HG03575 (cell line): Measurements from ENCODE around the gene RASL10B.

Experiments used
- ATAC-seq: cut with Tn5 transposase; IDR thresholded peaks from one replicate; pipeline ENCODE4 v1.9.1; 2021; ENCODE audit not compliant: unreplicated experiment, insufficient number of reproducible peaks, low FRiP score; ENCODE audit errors: extremely low read depth

Gene RASL10B

DNA sequence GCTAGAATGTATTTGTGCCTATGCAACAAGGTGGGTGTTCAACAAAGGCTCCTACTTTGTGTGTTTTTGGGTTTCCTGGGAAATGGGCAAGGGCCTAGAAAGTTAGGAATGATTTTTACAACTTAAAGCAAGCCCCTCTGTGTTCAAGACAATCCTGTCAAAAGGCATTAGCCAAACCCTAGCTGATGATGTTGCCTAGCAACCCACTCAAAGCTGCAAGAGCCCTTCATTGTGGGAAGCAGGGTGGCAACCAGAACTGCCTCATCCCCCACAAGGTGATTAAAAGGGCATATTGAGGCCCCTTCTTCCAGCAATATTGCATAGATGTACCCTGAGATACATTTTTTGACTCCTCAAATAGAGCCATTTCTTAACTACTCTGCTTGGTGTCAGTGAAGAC, 16.0 kb upstream of the RASL10B start:
- ATAC-seq, result no peak

DNA sequence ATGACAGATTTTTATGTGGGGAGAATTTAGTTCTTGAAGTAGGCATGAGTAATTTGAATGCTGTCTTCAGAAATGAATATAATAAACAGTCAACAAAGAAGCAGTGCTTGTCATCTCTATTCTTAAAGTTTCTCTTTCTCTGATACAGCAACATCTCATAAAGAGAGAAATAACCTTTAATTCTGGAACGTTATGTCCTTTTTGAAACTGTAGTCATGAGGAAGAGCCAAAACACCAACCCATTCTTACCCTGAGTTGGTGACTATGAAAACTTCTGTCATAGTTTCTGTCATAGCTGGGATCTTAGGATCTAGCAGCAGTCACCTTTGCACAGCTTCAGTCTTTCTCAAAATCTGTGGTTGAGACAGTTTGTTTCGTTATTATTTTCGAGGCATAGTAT, 15.3 kb upstream of the RASL10B start:
- ATAC-seq, result no peak

DNA sequence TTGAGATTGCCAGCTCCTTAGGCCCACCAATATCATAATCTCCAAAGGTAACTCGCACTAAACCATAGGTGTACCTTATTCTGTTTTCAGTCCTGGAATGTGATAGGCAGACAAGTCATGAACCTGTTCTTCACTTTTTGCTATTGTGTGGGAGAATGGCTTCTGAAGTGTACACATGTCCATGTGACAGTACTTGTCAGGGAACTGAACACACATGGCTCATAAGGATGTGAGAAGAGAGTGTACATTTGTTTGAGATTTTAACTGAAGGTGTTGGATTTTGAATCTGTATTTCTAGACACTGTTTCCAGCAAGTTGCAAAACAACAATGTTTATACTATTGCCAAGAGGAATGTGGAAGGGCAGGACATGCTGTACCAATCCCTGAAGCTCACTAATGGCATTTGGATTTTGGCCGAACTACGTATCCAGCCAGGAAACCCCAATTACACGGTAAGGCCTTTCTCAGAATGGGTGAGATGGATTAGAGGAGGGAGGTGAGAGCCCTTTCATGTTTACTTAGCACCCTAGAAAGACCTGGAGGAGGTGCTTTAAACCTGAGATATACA, 14.5 kb upstream of the RASL10B start:
- ATAC-seq, result no peak

DNA sequence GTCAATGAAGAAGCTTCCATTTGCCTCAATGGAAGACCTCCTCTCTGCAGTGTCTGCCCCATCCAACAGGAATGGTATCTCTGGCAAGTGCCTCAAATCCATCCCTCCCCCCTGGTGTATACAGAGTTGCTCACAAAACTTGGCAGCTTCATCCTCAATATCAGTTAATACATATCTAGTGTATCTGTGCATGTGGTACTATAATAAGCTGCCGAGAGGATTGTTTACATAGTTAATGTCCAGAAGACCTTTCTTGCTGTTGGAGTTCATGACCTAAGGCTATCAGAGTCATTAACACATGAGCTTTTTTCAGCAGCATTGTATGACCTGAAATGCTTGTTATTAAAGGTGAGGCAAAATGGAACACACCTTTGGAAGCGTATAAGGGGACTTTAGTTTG, 14.0 kb upstream of the RASL10B start:
- no peak for ATAC-seq

DNA sequence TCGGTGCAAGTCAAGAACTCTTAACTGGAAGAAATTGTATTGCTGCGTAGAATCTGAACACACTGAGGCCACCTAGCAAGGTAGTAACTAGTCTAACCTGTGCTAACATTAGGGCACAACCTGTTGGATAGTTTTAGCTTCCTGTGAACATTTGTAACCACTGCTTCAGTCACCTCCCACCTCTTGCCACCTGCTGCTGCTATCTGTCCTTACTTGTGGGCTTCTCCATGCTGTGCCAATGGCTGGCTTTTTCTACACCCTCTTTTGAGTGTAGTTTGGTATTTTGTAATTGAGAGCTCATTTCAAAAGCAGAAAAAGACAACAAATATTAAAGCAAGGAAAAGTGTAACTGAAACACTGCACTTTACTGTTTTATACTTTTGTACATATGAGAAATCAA, 7.7 kb upstream of the RASL10B start:
- no peak for ATAC-seq

DNA sequence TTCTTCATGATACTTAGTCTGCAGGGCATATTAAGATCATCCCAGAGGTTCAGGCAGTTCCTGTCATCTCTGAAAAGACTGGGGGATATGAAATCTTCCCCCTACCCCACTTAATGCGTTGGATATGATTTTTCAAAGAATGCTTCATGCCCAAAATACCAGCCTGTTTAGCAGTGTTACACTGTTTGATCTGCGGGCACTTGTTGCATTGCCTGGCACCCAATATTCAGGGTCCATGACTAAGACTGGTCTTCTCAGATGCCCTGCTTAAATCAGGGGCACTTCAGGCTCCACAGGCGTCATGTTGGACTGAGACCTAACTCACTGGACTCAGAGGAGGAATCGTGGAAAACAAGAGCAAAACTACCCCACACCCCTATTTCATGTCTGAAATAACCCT, 6.4 kb upstream of the RASL10B start:
- no peak for ATAC-seq

DNA sequence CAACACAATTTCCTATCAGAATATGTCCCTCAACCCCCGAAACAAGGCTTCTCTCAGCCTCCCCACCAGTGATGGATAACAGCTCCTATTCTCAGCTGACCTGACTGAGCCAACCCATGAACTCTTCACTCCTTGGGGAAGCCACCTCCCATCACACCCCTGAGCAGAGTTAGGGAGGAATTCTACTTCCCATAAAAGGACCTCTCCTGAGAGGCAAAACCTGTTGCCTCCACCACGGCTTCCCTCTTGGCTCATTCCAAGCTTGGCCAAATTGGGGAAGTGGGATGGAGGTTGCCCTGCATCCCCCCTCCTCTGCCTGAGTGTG, 5.7 kb upstream of the RASL10B start:
- no peak for ATAC-seq

DNA sequence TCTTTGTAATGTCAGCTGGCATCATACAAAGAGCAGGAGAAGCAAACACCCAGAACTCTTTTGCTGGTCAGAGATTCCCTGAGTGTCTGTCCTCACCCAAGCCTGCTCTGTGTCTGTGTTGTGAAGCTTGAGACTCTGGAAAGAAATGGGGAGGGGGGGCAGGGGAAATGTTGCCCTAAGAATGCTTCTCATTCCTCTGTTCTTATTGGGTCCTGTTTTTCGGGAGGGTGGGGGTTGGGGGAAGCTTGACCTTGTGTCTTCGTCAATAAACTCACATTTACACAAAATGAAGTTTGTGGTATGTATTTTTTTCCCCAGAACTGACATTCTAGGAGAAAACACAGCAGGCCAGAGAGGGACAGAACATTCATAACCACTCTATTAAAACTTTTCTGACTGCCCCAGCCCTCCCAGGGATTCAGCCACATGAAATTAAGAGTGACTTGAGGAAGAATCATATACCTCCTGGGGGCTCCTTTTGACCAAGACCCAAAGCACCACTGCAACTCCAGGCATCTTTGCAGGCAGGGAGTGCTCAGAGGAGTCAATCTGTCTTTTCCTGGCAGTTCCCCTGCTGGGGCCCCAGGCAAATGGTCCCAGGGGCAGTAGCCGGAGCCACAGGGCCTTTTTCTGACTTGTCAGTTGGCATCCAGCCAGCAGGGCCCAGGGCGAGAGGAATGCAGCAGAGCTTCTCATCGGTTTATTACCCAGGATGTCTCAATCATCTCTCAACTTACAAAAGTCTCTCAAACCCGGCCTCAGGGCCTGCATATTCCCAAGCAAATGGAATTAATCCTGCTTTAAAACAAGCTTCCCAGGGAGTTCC, 5.1 kb upstream of the RASL10B start:
- ATAC-seq, result no peak

DNA sequence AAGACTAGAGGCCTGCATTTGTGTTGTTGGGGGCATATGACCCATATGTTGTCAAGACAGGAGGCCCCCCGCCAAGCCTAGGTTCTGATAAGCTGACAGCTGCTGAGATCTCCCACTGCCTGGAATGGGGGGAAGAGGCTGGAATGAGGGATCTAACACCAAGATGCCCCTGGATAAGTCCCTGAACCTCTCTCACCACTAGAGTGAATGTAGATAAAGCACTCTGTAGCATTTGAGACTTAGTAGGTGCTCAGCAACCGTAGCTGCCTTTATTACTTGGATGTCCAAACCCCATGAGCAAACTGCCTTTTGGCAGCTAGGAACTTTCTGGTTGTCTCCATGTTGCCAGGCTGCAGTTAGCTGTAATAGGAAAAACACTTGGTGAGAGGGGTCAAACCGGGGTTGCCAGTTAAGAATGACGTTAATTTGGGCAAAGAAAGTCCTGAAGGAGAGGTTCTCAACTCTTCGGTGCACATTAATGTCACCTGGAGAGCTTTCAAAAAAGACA, 4.4 kb upstream of the RASL10B start:
- no peak for ATAC-seq

DNA sequence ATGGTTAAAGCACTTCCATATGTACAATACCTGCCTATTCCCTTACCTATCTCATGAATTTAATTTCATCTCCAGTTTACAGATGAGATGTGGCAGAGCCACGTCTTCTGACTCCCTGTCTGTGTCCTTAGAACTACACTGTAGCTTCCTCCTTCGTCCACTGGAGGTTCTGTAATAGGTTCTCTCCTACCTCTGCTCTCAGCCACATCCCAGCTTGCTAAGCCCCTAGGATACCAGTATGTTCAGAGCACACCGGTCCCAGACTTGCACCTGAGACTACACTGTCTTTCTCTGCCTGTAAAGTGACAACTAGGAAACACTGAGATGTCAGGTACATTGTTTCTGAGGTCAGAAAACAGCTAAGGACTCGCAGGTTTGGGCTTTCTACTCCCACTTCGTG, 3.8 kb upstream of the RASL10B start:
- no peak for ATAC-seq

DNA sequence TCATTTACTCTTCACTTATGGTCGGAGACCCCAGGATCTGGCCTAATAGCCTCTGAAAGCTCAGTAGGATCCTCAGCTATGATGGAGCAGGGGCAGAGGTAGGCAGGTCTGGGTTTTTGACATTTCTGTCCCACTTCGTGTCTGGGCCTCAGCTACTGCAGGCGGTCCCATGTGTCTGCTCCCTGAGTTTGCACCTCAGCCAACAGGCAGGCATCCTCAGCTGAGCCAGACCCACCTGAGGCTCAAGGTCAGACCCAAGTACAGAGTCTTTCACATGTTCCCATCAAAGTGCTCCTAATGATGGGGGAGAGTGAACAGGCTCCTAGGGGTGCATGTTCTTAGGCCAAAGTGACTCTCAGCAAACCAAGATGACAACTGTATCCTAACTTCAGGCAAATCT, 2.9 kb upstream of the RASL10B start:
- no peak for ATAC-seq

DNA sequence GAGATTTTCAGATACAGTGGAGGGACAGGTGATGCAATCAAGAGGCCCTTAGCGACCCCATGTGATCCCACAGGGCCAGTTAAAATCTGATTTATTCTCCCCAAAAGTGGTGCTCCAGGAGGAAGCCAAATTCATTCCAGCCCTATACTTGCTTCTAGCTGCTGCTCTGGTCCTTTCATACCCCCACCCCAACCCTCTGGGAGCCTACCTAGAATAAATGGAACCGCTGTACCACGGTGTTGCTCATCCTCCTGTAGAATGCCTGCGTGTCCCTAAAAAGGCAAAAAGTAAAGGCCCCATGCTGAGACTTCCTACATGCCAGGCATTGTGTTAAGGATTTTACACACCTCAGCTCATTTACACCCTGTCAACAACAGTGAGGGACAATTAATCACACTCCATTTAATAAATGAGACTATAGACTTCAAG, 2.0 kb upstream of the RASL10B start:
- ATAC-seq, result no peak

DNA sequence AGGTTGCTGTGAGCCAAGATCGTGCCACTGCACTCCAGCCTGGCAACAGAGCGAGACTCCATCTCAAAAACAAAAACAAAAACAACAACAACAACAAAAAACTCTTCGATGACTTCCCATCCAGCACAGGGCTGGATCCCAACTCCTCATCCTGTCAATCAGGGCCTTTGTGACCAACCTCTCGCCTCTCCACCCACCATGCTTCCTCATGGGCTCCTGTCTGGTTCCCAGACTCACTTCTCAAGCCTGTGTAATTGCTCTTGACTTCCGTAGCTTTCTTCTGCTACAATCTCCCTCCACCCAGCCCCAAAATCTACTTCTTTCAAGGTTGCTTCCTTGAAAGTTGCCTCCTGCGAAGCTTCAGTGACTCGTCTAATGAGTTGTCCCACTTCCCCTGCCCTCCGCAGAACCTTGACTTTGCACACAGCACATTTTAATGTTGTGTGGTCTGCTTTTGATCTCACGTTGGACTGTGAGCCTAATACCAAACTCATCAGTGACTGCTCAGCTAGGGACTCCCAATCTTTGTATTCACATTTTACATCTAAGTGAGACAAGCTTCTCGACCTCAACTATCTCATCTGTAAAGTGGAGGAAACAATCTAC, 936 bp upstream of the RASL10B start:
- no peak for ATAC-seq

DNA sequence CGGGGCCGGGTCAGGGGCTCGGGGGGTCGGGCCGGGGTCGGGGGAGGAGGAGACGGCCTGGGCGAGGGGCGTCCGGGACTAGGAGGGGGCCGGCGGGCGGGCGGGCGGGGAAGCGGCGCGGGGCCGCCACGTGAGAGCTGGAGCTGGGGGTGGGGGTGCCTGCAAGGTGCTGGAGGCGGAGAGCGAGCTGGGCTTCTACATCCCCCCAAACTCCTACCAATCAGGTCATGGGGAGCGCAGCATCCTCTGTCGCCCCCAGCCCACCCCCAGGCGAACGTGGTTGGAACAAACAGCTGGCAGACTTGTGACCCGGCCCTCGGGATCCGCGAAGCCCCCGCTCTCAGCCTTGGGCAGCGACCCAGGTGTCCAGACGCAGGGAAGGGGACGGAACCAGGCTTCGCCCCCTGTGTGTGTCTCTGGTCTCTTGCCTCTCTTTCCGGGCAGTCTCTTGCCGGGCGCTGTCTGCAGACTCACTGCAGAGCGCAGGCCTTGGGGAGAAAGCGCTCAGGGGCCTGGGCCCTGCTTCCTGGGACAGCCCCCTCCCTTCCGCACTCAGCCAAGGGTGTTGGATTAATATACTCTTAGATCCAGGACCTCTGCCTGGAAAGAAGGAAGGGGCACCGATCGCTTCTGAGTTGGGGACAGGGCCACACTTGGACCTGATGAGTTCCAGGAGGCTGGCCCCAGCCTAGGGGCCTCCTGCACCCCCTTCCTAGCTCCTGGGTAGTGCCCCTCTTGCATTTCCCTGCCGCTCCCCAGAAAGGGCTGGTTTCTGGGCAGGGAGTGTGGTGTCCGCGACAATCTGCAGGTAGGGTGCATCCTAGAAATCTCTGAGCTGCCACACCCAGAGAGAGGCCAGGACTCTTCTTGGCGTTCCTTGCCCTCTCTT, 722 bp downstream of the RASL10B start:
- ATAC-seq, result no peak

DNA sequence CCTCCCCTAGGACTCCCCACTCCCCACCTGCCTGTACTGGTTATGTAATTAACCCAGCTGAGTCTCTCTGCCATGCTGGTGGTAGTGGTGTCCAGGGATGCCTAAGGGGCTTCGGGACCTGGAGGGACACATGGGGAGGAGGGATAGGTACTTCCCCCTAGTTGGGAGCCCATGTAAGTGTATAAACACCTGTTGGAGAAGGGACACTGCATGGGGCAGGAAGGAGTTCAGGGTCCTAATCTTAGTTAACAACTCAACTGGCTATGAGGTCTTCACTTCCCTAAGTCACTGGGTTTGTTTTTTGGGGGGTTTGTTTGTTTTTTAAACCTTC, 1.3 kb downstream of the RASL10B start:
- ATAC-seq, result no peak

DNA sequence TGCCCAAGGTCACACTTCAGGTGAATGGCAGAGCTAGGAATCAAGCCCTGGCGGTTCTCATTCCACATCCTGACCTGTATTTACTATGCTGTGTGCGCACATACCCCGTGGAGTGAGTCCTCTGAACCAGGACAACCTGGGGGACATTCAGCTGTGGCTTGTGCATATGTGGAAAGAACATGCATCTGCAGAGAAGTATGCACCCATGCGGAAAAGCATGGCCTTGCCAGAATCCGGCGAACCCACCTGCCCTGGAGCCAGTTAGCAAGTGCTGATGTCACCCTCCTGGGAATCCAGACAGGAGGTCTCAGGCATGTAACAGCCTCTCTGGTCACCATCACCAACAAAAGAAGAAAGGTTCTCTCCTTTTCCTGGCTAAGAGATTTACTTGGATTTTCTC, 1.9 kb downstream of the RASL10B start:
- no peak for ATAC-seq

DNA sequence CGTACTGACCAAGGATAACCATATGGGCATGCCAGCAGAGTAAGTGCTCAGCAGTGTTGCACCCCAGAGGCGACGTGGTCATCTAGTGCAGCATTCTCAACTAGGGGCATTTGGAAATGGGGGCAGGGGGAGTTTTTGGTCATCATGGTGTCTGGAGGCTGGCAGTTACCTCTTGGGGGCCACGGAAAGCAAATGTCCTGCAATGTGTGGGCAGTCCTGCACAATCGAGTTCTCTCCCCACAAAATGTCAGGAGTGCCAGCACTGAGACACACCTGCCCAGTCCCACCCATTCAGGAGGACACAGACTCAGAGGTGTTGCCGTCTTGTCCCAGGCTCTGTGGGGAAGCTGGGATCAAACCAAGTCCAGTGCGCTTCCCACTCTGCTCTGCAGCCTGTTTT, 3.0 kb downstream of the RASL10B start:
- ATAC-seq, result no peak

DNA sequence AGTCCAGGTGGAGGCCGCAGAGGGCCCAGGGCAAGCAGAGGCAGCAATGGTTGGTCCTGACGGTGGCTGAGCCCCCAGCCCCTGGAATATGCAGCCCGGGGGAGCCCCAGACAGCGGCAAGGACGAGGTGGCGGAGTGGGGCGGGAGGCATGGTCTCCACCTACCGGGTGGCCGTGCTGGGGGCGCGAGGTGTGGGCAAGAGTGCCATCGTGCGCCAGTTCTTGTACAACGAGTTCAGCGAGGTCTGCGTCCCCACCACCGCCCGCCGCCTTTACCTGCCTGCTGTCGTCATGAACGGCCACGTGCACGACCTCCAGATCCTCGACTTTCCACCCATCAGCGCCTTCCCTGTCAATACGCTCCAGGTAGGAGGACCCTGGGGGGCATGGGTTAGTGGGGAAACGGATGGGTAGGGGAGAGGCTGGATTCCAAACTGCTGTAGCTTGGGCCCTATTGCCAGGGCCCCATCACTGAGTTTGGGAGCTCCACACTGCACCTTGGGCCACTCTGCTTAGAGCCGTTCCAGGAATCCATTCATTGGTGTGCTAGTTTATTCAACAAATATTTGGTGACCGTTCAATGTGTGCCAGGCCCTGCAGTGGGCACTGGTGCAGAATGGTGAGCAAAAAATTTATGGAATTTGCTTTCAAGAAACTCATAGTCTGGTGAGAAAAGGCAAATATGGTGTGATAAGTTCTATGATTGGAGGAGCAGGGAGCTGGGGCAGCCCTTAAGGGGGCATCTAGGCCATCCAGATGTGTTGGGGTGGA, 3.8 kb downstream of the RASL10B start:
- ATAC-seq, result no peak

DNA sequence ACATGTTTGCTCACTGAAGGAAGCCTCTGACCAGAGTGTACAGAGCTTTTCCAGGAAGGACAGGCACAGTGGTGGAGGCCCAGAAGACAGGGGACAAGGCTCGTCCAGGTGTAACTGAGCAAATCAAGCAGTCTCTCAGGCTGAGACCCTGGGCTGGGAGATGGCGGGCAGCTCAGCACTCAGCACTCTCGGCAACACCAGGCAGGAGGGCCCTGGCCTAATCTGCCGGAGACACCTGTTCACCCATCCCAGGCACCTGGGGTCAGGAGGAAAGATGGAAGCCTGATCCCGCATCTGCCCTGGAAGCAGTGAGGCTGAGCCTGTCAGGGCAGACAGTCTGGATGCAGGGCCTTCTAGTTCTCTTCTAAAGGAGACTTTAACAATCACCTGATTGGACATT, 4.8 kb downstream of the RASL10B start:
- ATAC-seq, result no peak
